Kasumi-1 (cell line): ENCODE data around the gene IGFBP7.
A peak's percentile ranks its signal among the peaks of the same experiment; 100 is the strongest.

Experiments
- DNase-seq, 2 experiments: peaks; one replicate each; lab custom pipeline; 2025; lab: John Stamatoyannopoulos, UW

The IGFBP7 gene

DNA sequence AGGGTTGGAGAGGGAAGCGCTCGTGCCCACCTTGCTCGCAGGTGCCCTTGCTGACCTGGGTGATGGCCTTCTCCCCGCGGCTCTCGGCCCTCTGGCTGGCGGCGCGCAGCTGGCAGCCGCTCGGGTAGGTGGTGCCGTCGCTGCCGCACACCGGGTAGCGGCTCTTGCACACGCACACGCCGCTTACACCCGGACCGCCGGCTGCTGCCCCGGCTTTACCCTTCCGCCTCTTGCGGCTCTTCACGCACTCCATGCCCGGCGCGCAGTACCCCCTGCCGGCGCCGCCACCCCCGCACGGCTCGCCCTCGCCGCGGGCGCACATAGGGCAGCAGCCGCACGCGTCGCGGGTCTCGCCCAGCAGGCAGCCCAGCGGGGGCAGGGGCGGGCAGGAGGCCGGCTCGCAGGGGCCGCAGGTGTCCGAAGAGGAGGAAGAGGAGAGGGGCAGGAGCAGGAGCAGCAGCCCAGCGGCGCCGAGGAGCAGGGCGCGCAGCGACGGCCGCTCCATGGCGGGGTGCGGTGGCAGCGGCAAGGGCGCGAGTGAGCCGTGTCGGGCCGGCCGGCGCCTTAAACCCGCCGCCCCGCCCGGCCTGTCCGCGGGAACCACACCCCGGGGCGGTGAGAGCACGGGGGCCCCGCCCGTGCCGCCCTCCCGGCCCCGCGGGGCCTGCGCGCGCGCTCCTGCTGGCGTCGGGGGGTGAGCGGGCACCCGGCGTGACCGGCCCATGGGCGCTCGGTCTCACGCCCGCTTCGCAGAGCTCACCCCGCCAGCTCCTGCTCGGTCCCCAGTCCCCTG lies at the start of gene IGFBP7:
IGFBP7 (minus strand) TSS at position 539 of the 793 bp plus-strand sequence; CDS start at position 505, 34 bp downstream.
- DNase-seq: peak; percentile 49

DNA sequence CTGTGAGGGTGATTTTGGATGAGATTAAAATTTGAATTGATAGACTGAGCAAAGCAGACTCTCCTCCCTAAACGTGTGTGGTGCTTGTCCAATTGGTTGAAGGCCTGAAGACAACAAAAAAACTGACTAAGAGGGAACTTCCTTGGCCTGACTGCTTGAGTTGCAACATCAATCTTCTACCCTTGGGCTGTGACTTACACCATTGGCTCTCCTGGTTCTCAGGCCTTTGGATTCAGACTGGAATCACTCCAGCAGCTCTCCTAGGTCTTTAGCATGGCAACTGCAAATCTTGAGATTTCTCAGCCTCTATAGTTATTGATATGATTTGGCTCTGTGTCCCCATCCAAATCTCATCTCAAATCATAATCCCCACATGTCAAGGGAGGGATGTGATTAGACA lies 49.7 kb upstream of the IGFBP7 start:
- DNase-seq: no peak

DNA sequence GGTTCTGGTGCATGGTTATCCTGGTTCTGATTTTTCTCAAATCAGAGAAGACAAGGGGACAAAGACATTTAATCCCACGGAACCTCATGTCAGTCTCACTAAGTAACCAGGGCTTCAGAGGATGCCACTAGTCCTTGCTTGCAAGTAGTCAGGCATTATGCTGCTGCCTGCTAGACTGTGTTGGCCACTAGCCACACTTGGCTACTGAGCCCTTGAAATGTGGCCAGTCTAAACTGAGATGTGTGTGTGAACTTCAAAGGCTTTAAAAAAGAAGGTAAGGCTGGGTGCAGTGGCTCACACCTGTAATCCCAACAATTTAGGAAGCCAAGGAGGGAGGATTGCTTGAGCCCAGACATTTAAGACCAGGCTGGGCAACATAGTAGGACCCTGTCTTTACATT lies 48.6 kb upstream of the IGFBP7 start:
- DNase-seq: no peak

GRCh38 chr4:57158221-57158620 lies 48.0 kb upstream of the IGFBP7 start:
- no peak for DNase-seq

DNA sequence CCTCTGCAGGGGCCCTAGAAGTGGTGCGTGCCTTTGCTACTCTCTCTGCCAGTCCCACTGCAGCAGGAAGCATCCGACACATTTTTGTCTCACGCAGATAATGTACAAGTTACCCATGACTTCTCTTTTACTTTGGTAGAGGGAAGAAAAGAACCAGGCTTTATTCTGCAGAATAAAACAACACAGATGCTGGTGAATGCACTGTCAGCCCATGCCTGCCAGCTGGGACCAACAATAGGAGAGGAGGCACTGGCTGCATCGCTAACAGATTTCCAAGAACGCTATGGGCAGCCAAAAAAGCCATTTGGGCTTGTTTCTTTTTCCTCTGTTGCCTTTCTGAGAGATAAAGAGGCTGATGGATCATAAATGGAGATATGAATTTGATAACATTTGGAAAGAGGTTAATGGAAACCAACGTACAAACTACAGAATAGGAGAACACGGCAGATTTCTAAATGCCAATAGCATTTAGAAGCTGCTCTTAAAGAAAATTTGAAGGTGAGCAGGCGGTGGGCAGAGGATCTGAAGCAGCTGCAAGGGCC lies 47.5 kb upstream of the IGFBP7 start:
- no peak for DNase-seq

DNA sequence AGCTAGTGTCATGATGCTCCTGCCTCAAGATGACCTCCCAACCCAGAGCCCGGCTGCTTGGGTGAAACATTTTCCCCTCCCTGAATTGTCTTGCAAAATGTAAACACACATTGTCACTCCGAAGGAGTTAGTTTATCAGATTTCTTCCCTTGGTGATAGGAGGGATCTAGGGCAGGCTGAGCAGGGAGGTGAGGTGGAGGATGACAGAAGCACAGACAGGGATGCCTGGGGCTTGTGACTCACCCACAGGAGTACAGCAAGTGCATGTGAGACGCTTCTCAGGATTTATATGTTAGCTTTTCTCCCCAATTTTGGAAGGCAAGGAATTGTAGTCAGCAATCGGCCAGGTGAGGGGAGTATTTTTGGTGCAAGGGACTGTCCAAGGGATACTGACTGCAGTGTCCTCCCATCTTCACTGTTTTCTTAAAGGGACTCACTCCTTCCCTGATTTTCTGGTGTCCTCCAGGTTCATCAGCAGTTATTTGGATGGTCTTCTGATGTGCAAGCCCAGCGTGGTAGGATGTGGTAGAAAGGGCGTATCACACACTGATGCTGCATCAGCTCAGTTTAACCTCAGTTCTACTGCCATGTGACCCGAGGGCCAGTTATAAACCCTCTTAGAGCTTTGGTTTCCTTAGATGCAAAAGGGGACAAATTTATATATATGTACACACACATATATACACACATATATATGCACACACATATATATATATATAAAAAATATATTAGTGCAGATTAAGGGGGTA lies 46.2 kb upstream of the IGFBP7 start:
- no peak for DNase-seq

DNA sequence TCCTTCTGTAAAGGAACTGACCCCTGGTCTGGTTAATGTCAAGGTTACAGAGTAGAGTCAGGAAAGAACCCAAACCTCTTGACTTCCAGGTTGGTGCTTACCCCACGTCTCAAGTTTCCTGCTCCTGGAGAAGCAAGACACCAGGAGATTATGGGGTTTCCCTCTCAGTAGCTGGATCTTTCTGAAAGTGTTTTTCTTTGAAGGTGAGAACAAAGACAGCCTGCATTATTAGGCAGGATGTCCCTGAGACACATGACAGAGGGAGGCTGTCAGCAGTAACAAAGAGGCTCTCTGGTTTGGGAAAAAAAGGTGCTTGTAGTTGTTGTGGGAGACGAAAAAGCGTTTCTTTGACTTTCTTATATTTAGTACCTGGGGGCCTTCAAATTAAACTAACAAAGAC lies 44.7 kb upstream of the IGFBP7 start:
- DNase-seq: no peak

- no peak for DNase-seq
Measured at GRCh38 chr4:57154191-57154590, 44.0 kb upstream of the IGFBP7 start.

DNA sequence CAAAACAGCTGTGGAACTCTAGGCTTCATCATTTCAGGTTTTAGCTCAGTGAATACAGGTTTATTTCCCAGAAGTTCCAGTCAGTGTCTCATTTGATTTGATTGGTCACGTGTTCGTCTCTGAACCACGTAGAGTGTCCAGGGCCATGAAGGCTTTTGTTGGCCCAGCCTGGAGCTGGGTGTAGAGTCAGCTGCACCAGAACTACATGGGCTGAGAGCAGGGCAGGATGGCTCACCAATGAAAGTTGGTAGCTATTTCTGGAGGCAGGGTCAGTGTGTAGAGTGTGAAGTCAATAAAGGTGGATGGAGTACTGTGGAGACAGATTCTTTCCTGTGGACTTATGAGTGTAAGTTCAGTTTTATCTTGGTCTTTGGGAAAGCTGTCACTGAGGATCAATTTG lies 43.0 kb upstream of the IGFBP7 start:
- DNase-seq: no peak

- DNase-seq: no peak
Measured at GRCh38 chr4:57151481-57151880, 41.3 kb upstream of the IGFBP7 start.

GRCh38 chr4:57149833-57150232 lies 39.6 kb upstream of the IGFBP7 start:
- DNase-seq: no peak

DNA sequence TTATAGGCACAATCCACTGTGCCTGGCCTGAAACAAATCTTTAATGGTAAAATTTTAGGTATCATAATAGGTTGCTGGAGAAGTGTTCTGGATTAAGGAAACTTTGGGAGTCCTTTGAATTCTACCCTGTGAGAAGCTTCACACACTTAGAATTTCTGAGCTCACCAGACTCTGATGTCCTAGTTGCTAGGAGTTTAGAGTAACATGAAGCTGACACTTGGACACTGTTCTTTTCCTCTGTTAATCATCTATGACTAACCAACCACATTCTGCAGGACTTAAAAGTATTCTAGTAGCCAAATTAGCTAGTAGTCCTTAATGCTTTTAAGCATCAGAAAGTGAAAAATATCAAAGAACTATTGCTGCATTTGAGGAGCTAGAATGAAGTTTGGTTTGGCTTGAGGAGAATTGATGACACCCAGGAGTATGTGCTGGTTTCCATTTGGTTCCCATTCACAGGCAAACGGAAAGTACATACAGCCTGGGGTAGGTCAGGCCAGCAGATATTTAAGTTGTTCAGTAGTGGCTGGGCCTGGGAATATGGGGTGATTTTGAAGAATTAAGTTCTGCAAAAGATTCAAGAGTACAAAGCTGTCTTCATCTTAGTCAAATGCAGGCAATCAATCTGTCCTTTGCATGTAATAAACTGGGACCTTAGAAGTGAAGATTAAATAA lies 38.8 kb upstream of the IGFBP7 start:
- no peak for DNase-seq

- no peak for DNase-seq
Measured at GRCh38 chr4:57148177-57148576, 38.0 kb upstream of the IGFBP7 start.

DNA sequence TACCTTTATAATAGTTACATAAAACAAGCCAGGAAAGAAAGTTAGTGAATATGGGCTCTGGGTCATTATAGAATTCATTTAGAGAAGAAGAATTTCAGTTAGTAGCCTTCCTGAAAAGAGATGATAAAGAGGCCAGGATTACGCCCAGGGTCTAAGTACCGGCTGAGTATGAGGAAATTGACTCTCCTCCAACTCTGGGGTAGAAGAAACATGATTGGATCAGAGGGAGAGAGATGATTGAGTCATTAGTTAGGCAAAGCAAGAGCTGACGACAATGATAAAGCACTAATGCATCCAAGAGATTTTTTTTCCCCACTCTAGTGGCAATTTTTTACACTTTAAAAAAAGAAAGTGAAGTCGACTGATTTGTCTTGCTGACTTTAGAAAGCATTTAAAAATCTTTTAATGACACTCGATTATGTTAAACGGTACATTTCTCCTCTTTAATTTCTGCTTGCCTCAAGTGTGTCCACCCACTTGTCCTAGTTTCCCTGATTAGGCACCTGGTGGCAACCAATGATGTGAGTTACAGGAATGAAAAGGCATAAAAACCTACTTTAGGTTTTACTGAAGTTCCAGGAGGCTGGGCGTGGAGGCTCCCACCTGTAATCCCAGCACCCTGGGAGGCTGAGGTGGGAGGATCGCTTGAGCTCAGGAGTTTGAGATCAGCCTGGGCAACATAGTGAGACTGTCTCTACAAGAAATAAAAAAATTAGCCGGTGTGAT lies 37.3 kb upstream of the IGFBP7 start:
- no peak for DNase-seq

DNA sequence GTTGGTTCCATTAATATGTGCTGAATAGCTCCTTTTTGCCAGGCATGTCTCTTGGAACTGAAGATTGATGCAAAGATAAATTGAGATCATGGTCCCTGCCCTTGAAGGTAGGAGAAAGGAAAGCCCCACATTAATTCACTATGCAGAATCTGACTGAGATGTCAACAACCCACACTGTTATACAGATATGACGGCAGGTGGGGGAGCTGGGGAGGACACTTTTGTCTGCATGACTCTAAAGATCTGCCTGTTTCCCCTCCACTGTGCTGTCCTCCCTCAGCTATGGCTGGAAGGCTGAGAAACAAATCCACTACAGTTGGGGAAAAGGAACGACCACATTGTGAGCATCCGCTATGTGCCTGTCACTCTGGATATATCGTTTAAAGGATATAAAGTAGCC lies 36.3 kb upstream of the IGFBP7 start:
- no peak for DNase-seq

DNA sequence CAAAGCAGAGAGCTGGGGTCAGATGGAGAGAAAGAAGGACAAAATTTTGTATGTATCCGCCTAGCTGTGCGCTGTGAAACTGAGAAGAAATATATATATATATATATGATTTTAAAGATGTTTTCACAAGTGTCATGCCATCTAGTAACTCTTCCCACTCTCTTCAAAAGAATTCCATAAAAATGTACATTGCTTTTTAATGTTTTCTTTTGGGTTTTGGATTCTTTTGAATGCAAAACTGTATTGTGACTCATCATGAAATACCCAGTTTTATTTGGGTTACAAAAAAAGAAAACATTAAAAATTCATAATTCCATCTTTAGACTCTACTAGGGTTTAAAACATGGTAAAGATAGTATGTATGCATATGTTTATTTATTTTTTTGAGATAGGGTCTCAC lies 34.3 kb upstream of the IGFBP7 start:
- DNase-seq: no peak

- DNase-seq: no peak
Measured at GRCh38 chr4:57139783-57140182, 29.6 kb upstream of the IGFBP7 start.

DNA sequence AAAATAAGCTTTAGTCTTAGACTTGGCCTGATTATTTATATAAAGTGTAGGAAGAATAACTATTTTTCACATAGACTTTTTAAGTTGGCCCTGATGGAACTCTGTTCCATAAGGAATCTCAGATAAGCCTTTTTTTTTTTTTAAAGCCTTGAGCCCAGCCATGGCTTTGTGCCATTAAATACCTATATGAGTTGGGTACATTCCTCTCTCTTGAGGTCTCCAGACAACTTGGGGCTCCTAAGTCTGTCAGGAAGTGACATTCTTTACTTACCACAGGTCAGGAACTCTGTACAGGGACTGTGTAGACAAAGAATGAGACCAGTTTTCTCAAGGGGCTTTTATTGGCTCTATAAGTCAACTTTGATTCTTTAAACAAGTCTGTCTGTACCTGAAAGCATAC lies 27.1 kb upstream of the IGFBP7 start:
- no peak for DNase-seq

DNA sequence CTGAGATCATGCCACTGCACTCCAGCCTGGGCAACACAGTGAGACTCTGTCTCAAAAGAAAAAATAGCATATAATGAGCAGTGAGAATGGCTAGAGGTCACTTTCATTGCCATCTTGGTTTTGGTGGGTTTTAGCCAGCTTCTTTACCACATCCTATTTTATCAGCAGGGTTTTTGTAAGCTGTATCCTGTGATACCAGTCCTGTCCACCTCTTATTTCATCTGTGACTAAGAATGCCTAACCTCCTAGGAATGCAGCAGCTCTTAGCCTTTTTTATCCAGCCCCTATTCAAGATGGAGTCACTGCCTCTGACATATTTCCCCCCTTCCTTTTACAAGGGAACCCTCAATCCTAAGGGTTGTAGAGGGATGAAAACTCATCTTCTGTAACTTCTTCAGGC lies 26.1 kb upstream of the IGFBP7 start:
- DNase-seq: no peak

GRCh38 chr4:57132743-57133137 lies 22.6 kb upstream of the IGFBP7 start:
- no peak for DNase-seq

GRCh38 chr4:57131849-57132742 lies 21.9 kb upstream of the IGFBP7 start:
- DNase-seq: no peak
